Stomach (tissue), 9 donors: Measurements from ENCODE around the gene RAPH1. TPM values are rescaled to one million over a fixed set of nuclear protein-coding genes. Genes with fewer than 3 reads are reported as not detected.
A peak's percentile ranks its signal among the peaks of the same experiment; 100 is the strongest.

Source experiments
- DNase-seq, 2 donors: peaks; one replicate each; pipeline versions ENCODE4 v3.0.0 to v3.0.0-alpha.2; 2013 to 2019
- H3K27ac ChIP-seq, 5 donors: fragments of 200-600 bp in 4 of 5; sonication (generic) in 4 of 5; one replicate each; pipeline ENCODE4 v1.5.1; 2013 to 2019; ENCODE audit warnings: mild to moderate bottlenecking in 1 of 5, moderate library complexity in 1 of 5
- H3K27me3 ChIP-seq, 3 donors: fragments of 200-600 bp; sonication (generic); one replicate each; pipeline ENCODE4 v1.5.1; 2017 to 2019; ENCODE audit warnings: mixed run types in 1 of 3
- H3K36me3 ChIP-seq, 4 donors: fragments of 200-600 bp; sonication (generic); 1 replicate in 3 of 4; 2 replicates in 1 of 4; pipeline ENCODE4 v1.5.1; 2016 to 2019
- H3K4me1 ChIP-seq, 4 donors: fragments of 200-600 bp; sonication (generic); one replicate each; pipeline ENCODE4 v1.5.1; 2016 to 2019
- H3K4me3 ChIP-seq, 4 donors: fragments of 200-600 bp; sonication (generic) in 3 of 4; one replicate each; pipeline ENCODE4 v1.5.1; 2016 to 2019; ENCODE audit warnings: mild to moderate bottlenecking in 1 of 4
- H3K9me3 ChIP-seq, 4 donors: fragments of 200-600 bp; sonication (generic); one replicate each; pipeline ENCODE4 v1.5.1; 2016 to 2019
- CTCF ChIP-seq, 7 experiments: fragments of 450-650 bp in 4 of 7; fragments of 200-600 bp in 3 of 7; sonication (generic) in 3 of 7; IDR thresholded peaks; one replicate each; pipeline ENCODE4 v1.5.1; 2016 to 2019; ENCODE audit warnings: antibody characterized with exemption in 7 of 7, control low read depth in 2 of 7, mild to moderate bottlenecking in 1 of 7
- EP300 ChIP-seq: sonication (generic); formaldehyde crosslinking; IDR thresholded peaks from one replicate; pipeline ENCODE4 v1.6.1; 2017; ENCODE audit warnings: antibody characterized with exemption
- POLR2A ChIP-seq, 4 donors: fragments of 450-650 bp; IDR thresholded peaks; one replicate each; pipeline ENCODE4 v1.6.1; 2016; ENCODE audit warnings: antibody characterized with exemption in 4 of 4, control low read depth in 2 of 4, mild to moderate bottlenecking in 1 of 4, moderate library complexity in 1 of 4
- POLR2AphosphoS5 ChIP-seq, 3 donors: sonication (generic); formaldehyde crosslinking; IDR thresholded peaks; one replicate each; pipeline ENCODE4 v1.6.1; 2016; ENCODE audit warnings: antibody characterized with exemption in 3 of 3
- WGBS, 5 donors: extraction: QIAGEN DNeasy Blood & Tissue Kit in 3 of 5; methylation state at CpG; one replicate each; pipeline versions ENCODE4 v1.1.5 to v1.1.7; 2013 to 2018; 5-methylcytosine and 5-hydroxymethylcytosine counted together
- intact Hi-C: fragments of 100-400 bp; cut with DNase I; formaldehyde crosslinking; loops from one replicate; pipeline ENCODE4 v1.15.1; 2023; ENCODE audit warnings: low total_unique reads
- polyA plus RNA-seq, 3 donors: library from polyadenylated mRNA; stranded (reverse); fragments of 200-250 nt; gene quantifications; one replicate each; pipeline ENCODE4 v1.2.3, GENCODE V29; 2013
- total RNA-seq, 5 donors: library from RNA; depleted of rRNA; stranded (reverse); fragments of >200 nt; gene quantifications; one replicate each; pipeline versions ENCODE4 v1.1.0 to v1.2.3, GENCODE V29; 2014 to 2016
- donor health status: healthy with polysubstance abuse.
- donor health status: Bipolar disorder and iron deficiency.
- donor health status: healthy.

The RAPH1 gene
- total and polyA plus RNA-seq, 8 donors = 2.5 to 1,062 (median 17.7) TPM

- Histone ChIP-seq H3K4me3 (no peak overlapping the region), H3K4me1 (no peaks in the 10 kb centered on the region), H3K36me3 (no peaks in the 10 kb centered on the region), H3K27ac (no peak overlapping the region), H3K9me3 (no peaks in the 10 kb centered on the region), H3K27me3 (no peaks in the 10 kb centered on the region)
- TF ChIP-seq POLR2A (IDR thresholded peaks at IDR 0.05) (no peak), EP300 (no peak), CTCF (IDR thresholded peaks at IDR 0.05) (no peak), POLR2AphosphoS5 (IDR thresholded peaks at IDR 0.05) (no peak)
- 52 to 73% (median 63%) methylated on average over 3 of the region's 3 CpGs for WGBS, 5 donors
- peak in 1 of 2 donors; percentile 42 for DNase-seq
- intact Hi-C loops = no loop called here
These were observed 16.7 kb upstream of the RAPH1 start for GRCh38 chr2:203551778-203552177.

- intact Hi-C loops = no loop called here
These were observed 15.2 kb upstream of the RAPH1 start for GRCh38 chr2:203550266-203550665.

GRCh38 chr2:203549406-203549805 is 14.3 kb upstream of the RAPH1 start:
- DNase-seq = no peak
- H3K36me3 ChIP-seq = no peaks in the 10 kb centered on the region
- H3K27me3 ChIP-seq = no peaks in the 10 kb centered on the region
- H3K9me3 ChIP-seq = no peaks in the 10 kb centered on the region
- H3K4me3 ChIP-seq = no peak overlapping the region
- no peak for TF ChIP-seq CTCF (IDR thresholded peaks at IDR 0.05)
- TF ChIP-seq EP300 = no peak
- no peak for TF ChIP-seq POLR2AphosphoS5 (IDR thresholded peaks at IDR 0.05)
- TF ChIP-seq POLR2A (IDR thresholded peaks at IDR 0.05) = no peak
- no peak overlapping the region for H3K27ac ChIP-seq
- no peaks in the 10 kb centered on the region for H3K4me1 ChIP-seq
- intact Hi-C loops = no loop called here

More at GRCh38 chr2:203550266-203550665, 15.2 kb upstream of the RAPH1 start:
- 89 to 99% (median 96%) methylated on average over 2 of the region's 2 CpGs for WGBS, 5 donors
- no peak for DNase-seq
- no peaks in the 10 kb centered on the region for H3K27me3 ChIP-seq
- H3K4me1 ChIP-seq = no peaks in the 10 kb centered on the region
- no peak overlapping the region for H3K4me3 ChIP-seq
- no peaks in the 10 kb centered on the region for H3K9me3 ChIP-seq
- no peaks in the 10 kb centered on the region for H3K36me3 ChIP-seq
- TF ChIP-seq CTCF (IDR thresholded peaks at IDR 0.05) (no peak), POLR2A (IDR thresholded peaks at IDR 0.05) (no peak), EP300 (no peak), POLR2AphosphoS5 (IDR thresholded peaks at IDR 0.05) (no peak)
- no peak overlapping the region for H3K27ac ChIP-seq

GRCh38 chr2:203548887-203549286 is 13.8 kb upstream of the RAPH1 start:
- Histone ChIP-seq H3K27ac (no peak overlapping the region), H3K4me1 (no peaks in the 10 kb centered on the region), H3K27me3 (no peaks in the 10 kb centered on the region), H3K9me3 (no peaks in the 10 kb centered on the region), H3K4me3 (no peak overlapping the region), H3K36me3 (no peaks in the 10 kb centered on the region)
- TF ChIP-seq POLR2AphosphoS5 (IDR thresholded peaks at IDR 0.05) (no peak), CTCF (IDR thresholded peaks at IDR 0.05) (no peak)
- no peak for DNase-seq
- intact Hi-C loops = no loop called here
